Measurements from ENCODE around the gene CYB561A3.

The CYB561A3 gene

GRCh38 chr11:61332281-61332796 lies 29.3 kb downstream of the CYB561A3 start:
- no peak for DNase-seq (ENCODE audit: low spot score)
- no peak for TF ChIP-seq CTCF (IDR thresholded peaks at IDR 0.05; ENCODE audit: extremely low read depth, missing control alignments)

- no peak for DNase-seq (ENCODE audit: low spot score)
Measured at GRCh38 chr11:61331651-61332050, 30.0 kb downstream of the CYB561A3 start.

GRCh38 chr11:61329871-61330270 lies 31.8 kb downstream of the CYB561A3 start:
- DNase-seq (ENCODE audit: low spot score): no peak
- TF ChIP-seq CTCF (IDR thresholded peaks at IDR 0.05; ENCODE audit: extremely low read depth, missing control alignments): no peak

More at GRCh38 chr11:61331651-61332050, 30.0 kb downstream of the CYB561A3 start:
- no peak for TF ChIP-seq CTCF (IDR thresholded peaks at IDR 0.05; ENCODE audit: extremely low read depth, missing control alignments)

- TF ChIP-seq CTCF (IDR thresholded peaks at IDR 0.05; ENCODE audit: extremely low read depth, missing control alignments): no peak
- DNase-seq (ENCODE audit: low spot score): no peak
Measured at GRCh38 chr11:61328351-61328750, 33.3 kb downstream of the CYB561A3 start.

GRCh38 chr11:61327669-61328071 lies 34.0 kb downstream of the CYB561A3 start:
- no peak for DNase-seq (ENCODE audit: low spot score)
- no peak for TF ChIP-seq CTCF (IDR thresholded peaks at IDR 0.05; ENCODE audit: extremely low read depth, missing control alignments)

- no peak for TF ChIP-seq CTCF (IDR thresholded peaks at IDR 0.05; ENCODE audit: extremely low read depth, missing control alignments)
Measured at GRCh38 chr11:61325649-61326414, 35.9 kb downstream of the CYB561A3 start.

GRCh38 chr11:61315260-61315659 lies 46.4 kb downstream of the CYB561A3 start:
- DNase-seq (ENCODE audit: low spot score): no peak

More at GRCh38 chr11:61325649-61326414, 35.9 kb downstream of the CYB561A3 start:
- no peak for DNase-seq (ENCODE audit: low spot score)

More at GRCh38 chr11:61315260-61315659, 46.4 kb downstream of the CYB561A3 start:
- TF ChIP-seq CTCF (IDR thresholded peaks at IDR 0.05; ENCODE audit: extremely low read depth, missing control alignments): no peak

Measured in GM20000 (cell line).